NCI-H1092 (cell line): ENCODE results near the gene KRT81.
"Not testable (repeated sequence)": the region's sequence is repeated elsewhere in the genome, so short reads cannot be mapped to it uniquely, and the experiment has no call there.

Experiments used
- DNase-seq: peaks from one replicate; lab custom pipeline; 2025; lab: John Stamatoyannopoulos, UW

Gene KRT81

GRCh38 chr12:52253391-52254179 lies 37.7 kb downstream of the KRT81 start:
- DNase-seq = no peak

GRCh38 chr12:52252728-52253343 lies 38.5 kb downstream of the KRT81 start:
- no peak for DNase-seq

GRCh38 chr12:52252175-52252615 lies 39.1 kb downstream of the KRT81 start:
- not testable (repeated sequence) for DNase-seq

- DNase-seq = no peak
Observed at GRCh38 chr12:52251367-52252051, 39.8 kb downstream of the KRT81 start.

- no peak for DNase-seq
Observed at GRCh38 chr12:52250048-52250990, 41.0 kb downstream of the KRT81 start.

- DNase-seq = no peak
Observed at GRCh38 chr12:52249511-52250047, 41.8 kb downstream of the KRT81 start.

- no peak for DNase-seq
Observed at GRCh38 chr12:52248541-52249461, 42.5 kb downstream of the KRT81 start.

- no peak for DNase-seq
Observed at GRCh38 chr12:52247622-52248540, 43.5 kb downstream of the KRT81 start.

GRCh38 chr12:52246720-52247621 lies 44.4 kb downstream of the KRT81 start:
- no peak for DNase-seq

GRCh38 chr12:52245962-52246569 lies 45.3 kb downstream of the KRT81 start:
- DNase-seq = no peak

GRCh38 chr12:52245259-52245961 lies 45.9 kb downstream of the KRT81 start:
- no peak for DNase-seq

- DNase-seq = no peak
Observed at GRCh38 chr12:52244615-52244994, 46.7 kb downstream of the KRT81 start.

- DNase-seq = peak; percentile 22
Observed at GRCh38 chr12:52243856-52244614, 47.3 kb downstream of the KRT81 start.

GRCh38 chr12:52243259-52243855 lies 48.0 kb downstream of the KRT81 start:
- no peak for DNase-seq

- DNase-seq = no peak
Observed at GRCh38 chr12:52242442-52243258, 48.7 kb downstream of the KRT81 start.
